HG03432 (cell line): ENCODE measurements around the gene CCDC66.

ENCODE experiments used
- ATAC-seq: cut with Tn5 transposase; IDR thresholded peaks from one replicate; pipeline ENCODE4 v1.9.1; 2021; ENCODE audit warnings: mild to moderate bottlenecking, moderate library complexity; ENCODE audit not compliant: unreplicated experiment

CCDC66 gene

GRCh38 chr3:56620371-56620770, 63.4 kb downstream of the CCDC66 start:
- ATAC-seq: no peak

DNA sequence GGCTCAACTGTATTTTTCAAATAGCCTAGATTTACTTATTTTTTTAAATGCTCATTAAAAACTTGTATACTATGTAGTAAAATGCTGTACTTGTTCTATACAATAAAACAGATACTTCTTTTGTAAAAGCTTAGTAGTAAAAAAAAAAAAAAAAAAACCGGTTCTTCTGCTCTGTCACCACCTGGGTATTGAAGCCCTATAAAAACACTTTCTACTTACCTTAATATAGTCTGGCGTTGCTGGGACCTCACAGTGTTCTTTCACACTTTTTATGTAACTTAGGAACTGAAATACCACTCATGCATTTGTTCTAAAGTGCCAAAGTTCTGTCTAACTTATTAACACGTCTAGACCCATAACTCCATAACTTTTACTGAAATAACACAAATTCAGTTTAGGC, 64.7 kb downstream of the CCDC66 start:
- ATAC-seq: no peak

DNA sequence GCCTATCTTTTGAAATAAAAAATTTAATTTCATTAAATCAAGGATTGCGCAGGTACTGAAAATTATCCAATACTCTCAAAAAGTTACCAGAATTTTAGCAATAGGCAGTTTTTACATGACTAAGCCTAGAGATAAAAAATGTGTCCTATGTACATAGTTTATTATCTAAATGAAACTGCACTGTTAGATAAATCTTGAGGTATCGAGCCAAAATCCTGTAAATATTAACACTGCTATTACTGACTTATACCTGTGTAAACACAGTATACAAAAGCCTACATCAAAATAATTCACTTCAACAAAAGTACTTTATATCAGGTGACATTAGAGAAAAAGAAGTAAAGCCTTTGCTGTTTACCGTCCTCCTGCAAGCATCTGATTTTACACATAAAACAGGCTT, 65.4 kb downstream of the CCDC66 start:
- ATAC-seq: no peak

DNA sequence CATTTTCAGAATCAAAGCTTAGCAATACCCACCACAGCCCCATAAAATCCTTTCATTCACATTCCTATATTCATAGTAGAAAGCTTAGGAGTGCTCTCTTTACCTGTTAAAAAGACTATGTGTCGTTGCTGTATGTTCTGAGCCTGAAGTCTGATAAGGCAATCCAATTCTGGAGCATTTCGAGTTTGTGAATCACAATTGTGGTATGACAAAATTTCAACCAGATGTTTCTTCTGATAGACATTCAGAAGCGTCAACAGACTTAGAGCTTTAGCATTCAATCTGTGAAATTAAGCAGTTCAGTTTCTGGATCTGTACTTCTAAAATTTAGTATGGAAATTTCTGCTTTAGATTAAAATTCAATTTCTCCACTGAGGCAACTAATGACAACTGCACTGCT, 67.8 kb downstream of the CCDC66 start:
- ATAC-seq: no peak

DNA sequence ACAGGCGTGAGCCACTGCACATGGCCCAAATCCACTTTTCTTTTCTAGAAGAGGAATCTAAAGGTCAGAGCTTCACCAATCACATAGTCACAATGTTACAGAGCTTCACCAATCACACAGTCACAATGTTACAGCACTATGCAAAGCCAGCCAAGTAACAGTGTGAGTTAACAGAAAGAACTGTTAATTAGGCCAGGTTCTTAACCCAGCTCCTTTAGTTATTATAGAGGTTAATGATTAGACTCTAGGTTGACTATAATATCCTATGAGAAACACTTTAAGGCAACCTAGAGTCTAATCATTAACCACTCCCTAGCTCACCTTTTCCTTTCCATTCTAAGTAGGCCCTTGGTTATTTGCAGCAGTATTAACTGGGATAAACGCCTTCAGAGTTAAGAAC, 72.1 kb downstream of the CCDC66 start:
- ATAC-seq: no peak

- ATAC-seq: no peak
These were observed 72.5 kb downstream of the CCDC66 start for GRCh38 chr3:56629451-56629850.

GRCh38 chr3:56630966-56631365, 74.0 kb downstream of the CCDC66 start:
- no peak for ATAC-seq

- no peak for ATAC-seq
These were observed 76.2 kb downstream of the CCDC66 start for GRCh38 chr3:56633181-56633580.

DNA sequence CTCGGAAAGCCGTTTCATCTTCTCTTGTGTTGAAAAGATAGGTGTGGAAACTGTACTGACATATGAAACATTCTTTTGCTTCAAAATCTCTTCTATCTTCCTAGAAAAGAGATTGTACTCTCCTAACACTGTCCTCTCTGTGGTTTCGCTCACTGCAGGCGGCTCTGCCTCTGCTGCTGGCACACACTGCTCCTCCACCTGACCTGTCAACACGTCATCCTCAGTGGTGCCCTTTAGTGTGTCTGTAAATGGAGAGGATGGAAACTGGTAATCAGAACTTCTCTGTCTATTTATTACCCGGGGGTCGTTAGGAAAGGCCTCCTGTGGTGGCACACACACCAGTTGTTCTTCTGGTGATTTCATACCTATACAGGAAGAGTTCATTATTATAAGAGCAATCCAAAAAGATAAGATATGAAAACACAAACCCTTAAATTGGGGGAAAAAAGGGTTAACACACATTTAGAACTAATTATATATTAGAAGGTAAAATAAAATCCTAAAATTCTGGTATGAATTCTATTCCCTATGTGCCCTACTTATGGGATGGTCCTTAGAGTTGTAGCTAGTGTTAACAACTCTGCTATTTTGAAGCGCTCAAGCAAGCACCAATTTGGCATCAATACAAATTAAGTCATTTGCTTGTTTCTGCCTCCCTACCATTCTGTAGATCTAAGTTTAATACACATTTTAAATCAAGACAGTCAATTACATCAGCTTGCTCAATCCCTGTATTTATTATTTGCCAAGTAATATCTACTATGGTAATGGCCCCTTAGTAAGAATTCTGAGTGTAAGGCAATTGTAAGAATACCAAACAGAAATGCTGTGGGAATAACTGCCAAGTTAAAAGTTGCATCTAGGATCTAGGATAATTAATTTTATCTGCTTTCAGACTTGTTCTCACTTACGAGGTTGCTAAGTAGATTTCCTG, 76.9 kb downstream of the CCDC66 start:
- ATAC-seq: no peak

- ATAC-seq: no peak
These were observed 88.4 kb downstream of the CCDC66 start for GRCh38 chr3:56645407-56645806.

DNA sequence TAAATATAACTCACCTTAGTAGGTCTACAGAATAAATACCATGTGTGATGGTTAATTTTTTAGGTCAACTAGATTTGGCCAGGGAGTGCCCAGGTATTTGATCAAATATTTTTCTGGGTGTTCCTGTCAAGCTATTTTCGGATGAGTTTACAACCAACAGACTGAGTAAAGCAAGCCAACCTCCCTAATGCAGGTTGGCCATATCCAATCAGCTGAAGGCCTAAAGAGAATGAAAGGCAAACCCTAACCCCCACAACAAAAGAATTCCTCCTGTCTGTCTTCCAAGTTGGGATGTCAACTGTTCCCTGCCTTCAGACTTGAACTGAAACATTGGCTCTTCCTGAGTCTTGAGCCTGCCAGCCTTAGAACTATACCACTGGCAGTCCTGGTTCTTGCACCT, 97.5 kb downstream of the CCDC66 start:
- ATAC-seq: no peak

DNA sequence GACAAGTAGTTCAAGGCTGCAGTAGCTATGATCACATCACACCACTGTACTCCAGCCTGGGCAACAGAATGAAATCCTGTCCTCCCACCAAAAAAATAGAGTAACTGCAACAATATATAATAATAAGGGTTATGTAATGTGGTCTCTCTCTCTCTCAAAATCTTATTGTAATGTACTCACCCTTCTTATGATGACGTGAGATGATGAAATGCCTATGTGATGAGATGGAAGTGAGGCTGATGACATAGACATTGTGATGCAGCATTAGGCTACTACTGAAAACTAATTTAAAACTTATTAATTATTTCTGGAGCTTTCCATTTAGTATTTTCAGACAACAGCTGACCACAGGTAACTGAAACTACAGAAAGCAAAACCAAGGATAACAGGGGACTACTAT, 98.7 kb downstream of the CCDC66 start:
- ATAC-seq: no peak

DNA sequence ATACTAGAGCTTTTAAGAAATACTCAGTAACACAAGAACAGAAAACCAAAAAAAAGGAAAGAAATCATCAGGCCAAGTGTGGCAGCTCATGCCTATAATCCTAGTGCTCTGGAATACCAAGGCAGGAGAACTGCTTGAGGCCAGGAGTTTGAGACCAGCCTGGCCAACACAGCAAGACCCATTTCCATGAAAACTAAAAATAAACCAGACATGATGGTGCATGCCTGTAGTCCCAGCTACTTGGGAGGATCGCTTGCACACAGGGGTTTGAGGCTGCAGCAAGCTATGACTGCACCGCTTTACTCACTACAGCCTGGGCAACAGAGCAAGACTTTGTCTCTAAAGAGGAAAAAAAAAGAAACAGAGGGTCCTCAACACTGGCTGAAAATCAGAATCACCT, 107.8 kb downstream of the CCDC66 start:
- no peak for ATAC-seq

- no peak for ATAC-seq
These were observed 111.1 kb downstream of the CCDC66 start for GRCh38 chr3:56667973-56668579.
